ENCODE data around the gene PTPRD.
A peak's percentile ranks its signal among the peaks of the same experiment; 100 is the strongest.

The PTPRD gene

GRCh38 chr9:10212702-10213101, 400.1 kb downstream of the PTPRD start:
- Mint-ChIP-seq H3K27me3 (no peaks in the 10 kb centered on the region), H3K4me1 (no peaks in the 10 kb centered on the region), H3K4me3 (no peak overlapping the region), H3K27ac (no peak overlapping the region), H3K36me3 (no peaks in the 10 kb centered on the region), H3K9me3 (no peaks in the 10 kb centered on the region)
- no peak for ATAC-seq

GRCh38 chr9:10208691-10209069, 404.1 kb downstream of the PTPRD start:
- Mint-ChIP-seq H3K4me3 (peak overlapping the region; percentile 77), H3K27ac (no peak overlapping the region), H3K9me3 (no peaks in the 10 kb centered on the region), H3K27me3 (no peaks in the 10 kb centered on the region), H3K36me3 (no peaks in the 10 kb centered on the region), H3K4me1 (no peaks in the 10 kb centered on the region)
- ATAC-seq, result no peak

- H3K4me1 Mint-ChIP-seq, result no peaks in the 10 kb centered on the region
- H3K27me3 Mint-ChIP-seq, result no peaks in the 10 kb centered on the region
- no peaks in the 10 kb centered on the region for H3K36me3 Mint-ChIP-seq
- no peak overlapping the region for H3K4me3 Mint-ChIP-seq
- ATAC-seq, result no peak
- no peak overlapping the region for H3K27ac Mint-ChIP-seq
- H3K9me3 Mint-ChIP-seq, result peaks cover 3% of the 10 kb centered on the region
Observed at GRCh38 chr9:10204276-10204675, 408.5 kb downstream of the PTPRD start.

GRCh38 chr9:10173561-10173960, 439.2 kb downstream of the PTPRD start:
- Mint-ChIP-seq H3K4me3 (no peak overlapping the region), H3K9me3 (peaks cover 3% of the 10 kb centered on the region), H3K27ac (no peak overlapping the region), H3K27me3 (no peaks in the 10 kb centered on the region), H3K4me1 (no peaks in the 10 kb centered on the region), H3K36me3 (no peaks in the 10 kb centered on the region)
- no peak for ATAC-seq

GRCh38 chr9:10172476-10172875, 440.3 kb downstream of the PTPRD start:
- Mint-ChIP-seq H3K9me3 (peaks cover 3% of the 10 kb centered on the region), H3K27me3 (no peaks in the 10 kb centered on the region), H3K27ac (no peak overlapping the region), H3K36me3 (no peaks in the 10 kb centered on the region), H3K4me1 (no peaks in the 10 kb centered on the region), H3K4me3 (no peak overlapping the region)
- ATAC-seq, result no peak

- Mint-ChIP-seq H3K27me3 (no peaks in the 10 kb centered on the region), H3K4me3 (no peak overlapping the region)
Observed at GRCh38 chr9:10168241-10168640, 444.6 kb downstream of the PTPRD start.

GRCh38 chr9:10148796-10149195, 464.0 kb downstream of the PTPRD start:
- Mint-ChIP-seq H3K36me3 (no peaks in the 10 kb centered on the region), H3K9me3 (no peaks in the 10 kb centered on the region), H3K27ac (no peak overlapping the region), H3K4me1 (no peaks in the 10 kb centered on the region), H3K4me3 (no peak overlapping the region), H3K27me3 (no peaks in the 10 kb centered on the region)
- ATAC-seq, result no peak

More at GRCh38 chr9:10168241-10168640, 444.6 kb downstream of the PTPRD start:
- no peak overlapping the region for H3K27ac Mint-ChIP-seq
- H3K4me1 Mint-ChIP-seq, result no peaks in the 10 kb centered on the region
- no peak for ATAC-seq
- no peaks in the 10 kb centered on the region for H3K36me3 Mint-ChIP-seq
- peaks cover 3% of the 10 kb centered on the region for H3K9me3 Mint-ChIP-seq

GRCh38 chr9:10146517-10147331, 466.1 kb downstream of the PTPRD start:
- Mint-ChIP-seq H3K4me3 (no peak overlapping the region), H3K27ac (no peak overlapping the region), H3K36me3 (no peaks in the 10 kb centered on the region), H3K9me3 (no peaks in the 10 kb centered on the region), H3K27me3 (no peaks in the 10 kb centered on the region), H3K4me1 (no peaks in the 10 kb centered on the region)
- no peak for ATAC-seq

- no peaks in the 10 kb centered on the region for H3K27me3 Mint-ChIP-seq
- no peak for ATAC-seq
- H3K27ac Mint-ChIP-seq, result no peak overlapping the region
- H3K36me3 Mint-ChIP-seq, result no peaks in the 10 kb centered on the region
- H3K4me3 Mint-ChIP-seq, result no peak overlapping the region
- no peaks in the 10 kb centered on the region for H3K9me3 Mint-ChIP-seq
- H3K4me1 Mint-ChIP-seq, result no peaks in the 10 kb centered on the region
Observed at GRCh38 chr9:10144355-10144754, 468.4 kb downstream of the PTPRD start.

- Mint-ChIP-seq H3K27me3 (no peaks in the 10 kb centered on the region), H3K4me1 (no peaks in the 10 kb centered on the region), H3K9me3 (peaks cover 6% of the 10 kb centered on the region), H3K27ac (no peak overlapping the region), H3K4me3 (no peak overlapping the region), H3K36me3 (no peaks in the 10 kb centered on the region)
- ATAC-seq, result no peak
Observed at GRCh38 chr9:10135553-10135952, 477.2 kb downstream of the PTPRD start.

GRCh38 chr9:10134266-10134665, 478.5 kb downstream of the PTPRD start:
- Mint-ChIP-seq H3K27me3 (no peaks in the 10 kb centered on the region), H3K36me3 (no peaks in the 10 kb centered on the region), H3K4me1 (no peaks in the 10 kb centered on the region), H3K4me3 (no peak overlapping the region), H3K9me3 (peaks cover 6% of the 10 kb centered on the region), H3K27ac (no peak overlapping the region)
- no peak for ATAC-seq

GRCh38 chr9:10130061-10130675, 482.6 kb downstream of the PTPRD start:
- Mint-ChIP-seq H3K4me3 (no peak overlapping the region), H3K4me1 (no peaks in the 10 kb centered on the region), H3K36me3 (no peaks in the 10 kb centered on the region), H3K27ac (no peak overlapping the region), H3K27me3 (no peaks in the 10 kb centered on the region), H3K9me3 (peaks cover 2% of the 10 kb centered on the region)
- no peak for ATAC-seq

GRCh38 chr9:10127867-10128266, 484.9 kb downstream of the PTPRD start:
- H3K27ac Mint-ChIP-seq, result no peak overlapping the region
- H3K9me3 Mint-ChIP-seq, result peaks cover under 1% of the 10 kb centered on the region
- no peaks in the 10 kb centered on the region for H3K27me3 Mint-ChIP-seq
- no peak overlapping the region for H3K4me3 Mint-ChIP-seq
- no peaks in the 10 kb centered on the region for H3K4me1 Mint-ChIP-seq
- H3K36me3 Mint-ChIP-seq, result no peaks in the 10 kb centered on the region
- no peak for ATAC-seq

GRCh38 chr9:10112798-10113197, 500.0 kb downstream of the PTPRD start:
- ATAC-seq, result no peak

GRCh38 chr9:10112070-10112469, 500.7 kb downstream of the PTPRD start:
- no peaks in the 10 kb centered on the region for H3K4me1 Mint-ChIP-seq
- H3K4me3 Mint-ChIP-seq, result no peak overlapping the region
- H3K36me3 Mint-ChIP-seq, result no peaks in the 10 kb centered on the region
- H3K27me3 Mint-ChIP-seq, result no peaks in the 10 kb centered on the region
- ATAC-seq, result no peak
- no peak overlapping the region for H3K27ac Mint-ChIP-seq
- no peaks in the 10 kb centered on the region for H3K9me3 Mint-ChIP-seq

More at GRCh38 chr9:10112798-10113197, 500.0 kb downstream of the PTPRD start:
- H3K36me3 Mint-ChIP-seq, result no peaks in the 10 kb centered on the region
- H3K4me1 Mint-ChIP-seq, result no peaks in the 10 kb centered on the region
- no peak overlapping the region for H3K4me3 Mint-ChIP-seq
- no peaks in the 10 kb centered on the region for H3K27me3 Mint-ChIP-seq
- no peaks in the 10 kb centered on the region for H3K9me3 Mint-ChIP-seq
- H3K27ac Mint-ChIP-seq, result no peak overlapping the region

GRCh38 chr9:10108815-10109214, 504.0 kb downstream of the PTPRD start:
- no peaks in the 10 kb centered on the region for H3K4me1 Mint-ChIP-seq
- H3K4me3 Mint-ChIP-seq, result no peak overlapping the region
- H3K27ac Mint-ChIP-seq, result no peak overlapping the region
- no peaks in the 10 kb centered on the region for H3K27me3 Mint-ChIP-seq
- no peaks in the 10 kb centered on the region for H3K36me3 Mint-ChIP-seq
- H3K9me3 Mint-ChIP-seq, result no peaks in the 10 kb centered on the region
- ATAC-seq, result no peak
